Cardiac fibroblast (primary cell): ENCODE results near the gene OMA1.
"Not testable (repeated sequence)": the region's sequence is repeated elsewhere in the genome, so short reads cannot be mapped to it uniquely, and the experiment has no call there.

ENCODE experiments used
- DNase-seq, 2 donors: peaks; one replicate each; pipeline versions ENCODE4 v3.0.0 to v3.0.0-alpha.2; 2010; ENCODE audit warnings: low read depth in 2 of 2
- H3K4me3 ChIP-seq, 2 donors: replicated peaks in 1 of 2; 1 replicate in 1 of 2; 2 replicates in 1 of 2; pipeline ENCODE4 v1.5.1; 2011; ENCODE audit warnings: low read depth in 2 of 2, low read length in 2 of 2, mild to moderate bottlenecking in 2 of 2, moderate library complexity in 1 of 2
- CTCF ChIP-seq: IDR thresholded peaks from one replicate; pipeline ENCODE4 v1.5.1; 2011; ENCODE audit warnings: low read depth, mild to moderate bottlenecking, low read length, inconsistent platforms

The OMA1 gene

GRCh38 chr1:58551186-58552140, 4.9 kb upstream of the OMA1 start:
- no peak for DNase-seq
- no peak for TF ChIP-seq CTCF
- no peak overlapping the region for H3K4me3 ChIP-seq

GRCh38 chr1:58549291-58549690, 2.8 kb upstream of the OMA1 start:
- not testable (repeated sequence) for H3K4me3 ChIP-seq, DNase-seq

- TF ChIP-seq CTCF, result no peak
- no peak overlapping the region for H3K4me3 ChIP-seq
- DNase-seq, result peak; percentile 11 to 41
Measured at GRCh38 chr1:58548371-58548770, 1.8 kb upstream of the OMA1 start.

GRCh38 chr1:58545591-58546519, 671 bp downstream of the OMA1 start:
- H3K4me3 ChIP-seq, result peak overlapping the region; percentile 72 to 74
- peak; percentile 81 to 88 for DNase-seq
- TF ChIP-seq CTCF, result no peak

- DNase-seq, result no peak
- H3K4me3 ChIP-seq, result no peak overlapping the region
- no peak for TF ChIP-seq CTCF
Measured at GRCh38 chr1:58543260-58543659, 3.3 kb downstream of the OMA1 start.

GRCh38 chr1:58539553-58539952, 7.0 kb downstream of the OMA1 start:
- DNase-seq, result peak in 1 of 2 donors; percentile 26
- H3K4me3 ChIP-seq, result no peak overlapping the region
- TF ChIP-seq CTCF, result no peak

- no peak for TF ChIP-seq CTCF
- no peak for DNase-seq
- no peak overlapping the region for H3K4me3 ChIP-seq
Measured at GRCh38 chr1:58538821-58539220, 7.7 kb downstream of the OMA1 start.

GRCh38 chr1:58531842-58532241, 14.7 kb downstream of the OMA1 start:
- H3K4me3 ChIP-seq, DNase-seq: not testable (repeated sequence)
